HG03565 (cell line): Measurements from ENCODE around the gene SRSF8.
A peak's percentile ranks its signal among the peaks of the same experiment; 100 is the strongest.
"Not testable (repeated sequence)": the region's sequence is repeated elsewhere in the genome, so short reads cannot be mapped to it uniquely, and the experiment has no call there.

ENCODE experiments used
- ATAC-seq: cut with Tn5 transposase; IDR thresholded peaks from one replicate; pipeline ENCODE4 v1.9.1; 2021; ENCODE audit warnings: mild to moderate bottlenecking, moderate library complexity; ENCODE audit not compliant: unreplicated experiment

Gene SRSF8, protein sequence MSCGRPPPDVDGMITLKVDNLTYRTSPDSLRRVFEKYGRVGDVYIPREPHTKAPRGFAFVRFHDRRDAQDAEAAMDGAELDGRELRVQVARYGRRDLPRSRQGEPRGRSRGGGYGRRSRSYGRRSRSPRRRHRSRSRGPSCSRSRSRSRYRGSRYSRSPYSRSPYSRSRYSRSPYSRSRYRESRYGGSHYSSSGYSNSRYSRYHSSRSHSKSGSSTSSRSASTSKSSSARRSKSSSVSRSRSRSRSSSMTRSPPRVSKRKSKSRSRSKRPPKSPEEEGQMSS

DNA sequence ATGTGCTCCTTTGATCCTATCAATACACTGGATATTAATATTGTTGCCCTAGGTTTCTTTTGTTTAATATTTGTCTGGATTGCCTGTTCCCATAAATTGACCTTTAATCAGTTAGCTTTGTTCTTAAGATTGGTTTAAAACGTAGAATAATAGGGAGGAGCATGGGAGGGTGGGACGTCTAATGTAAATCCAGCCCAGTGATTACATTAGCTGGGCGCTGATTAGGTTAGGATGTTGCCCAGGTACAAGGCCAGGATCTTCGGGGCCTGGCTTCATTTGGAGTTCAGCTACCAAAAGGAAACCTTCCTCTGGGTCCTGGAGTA lies at the start of gene SRSF8:
TSS of gene SRSF8 (plus strand) at position 204 of the 323 bp plus-strand sequence. CDS start 308 bp downstream, outside the sequence.
- peak; percentile 25 for ATAC-seq

DNA sequence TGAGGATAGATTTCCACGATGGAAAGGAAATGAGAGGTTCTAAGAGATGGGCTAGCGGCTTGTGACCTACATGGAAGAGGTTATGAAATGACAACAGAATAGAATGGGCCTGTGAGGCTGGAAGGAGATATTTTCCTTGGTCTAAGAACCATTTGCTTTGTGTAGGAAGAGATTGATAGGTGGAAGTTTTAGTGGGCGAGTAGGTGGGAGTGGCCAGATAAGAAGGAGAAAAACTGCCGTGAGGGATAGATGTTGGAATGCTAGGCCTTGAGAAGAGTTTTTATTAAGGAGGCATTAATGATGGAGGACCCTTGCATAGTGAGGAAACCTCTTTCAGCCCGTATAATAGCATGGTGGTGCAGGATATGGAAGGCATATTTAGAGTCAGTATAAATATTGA lies 45.3 kb upstream of the SRSF8 start:
- not testable (repeated sequence) for ATAC-seq

DNA sequence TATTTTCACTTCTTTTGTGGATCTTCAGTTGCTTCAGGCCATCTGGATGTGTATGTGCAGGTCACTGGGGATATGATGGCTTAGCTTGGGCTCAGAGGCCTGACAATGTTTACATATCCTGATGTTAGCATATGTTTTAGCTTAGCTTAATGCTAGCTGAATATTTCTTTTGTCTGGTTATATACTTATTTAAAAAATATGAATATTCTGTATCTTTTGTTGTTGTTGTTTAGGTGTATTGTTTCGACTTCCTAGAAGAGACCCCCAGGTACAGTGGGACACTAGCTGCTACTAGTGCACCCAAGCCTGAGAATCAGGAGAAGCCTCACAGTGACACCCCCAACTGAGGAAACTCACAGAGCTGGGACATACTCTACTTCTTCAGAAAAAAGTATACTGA lies 41.8 kb upstream of the SRSF8 start, which contains the start of gene KDM4E:
TSS of gene KDM4E (plus strand) at position 301 of the 400 bp plus-strand sequence. CDS start 300 bp downstream, outside the sequence.
- ATAC-seq, result no peak

DNA sequence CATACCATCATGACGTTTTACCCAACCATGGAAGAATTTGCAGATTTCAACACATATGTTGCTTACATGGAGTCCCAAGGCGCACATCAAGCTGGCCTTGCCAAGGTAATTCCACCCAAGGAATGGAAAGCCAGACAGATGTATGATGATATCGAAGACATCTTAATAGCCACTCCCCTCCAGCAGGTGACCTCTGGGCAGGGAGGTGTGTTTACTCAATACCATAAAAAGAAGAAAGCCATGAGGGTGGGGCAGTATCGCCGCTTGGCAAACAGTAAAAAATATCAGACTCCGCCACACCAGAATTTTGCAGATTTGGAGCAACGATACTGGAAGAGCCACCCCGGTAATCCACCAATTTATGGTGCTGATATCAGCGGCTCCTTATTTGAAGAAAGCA lies 41.1 kb upstream of the SRSF8 start:
- ATAC-seq, result not testable (repeated sequence)

DNA sequence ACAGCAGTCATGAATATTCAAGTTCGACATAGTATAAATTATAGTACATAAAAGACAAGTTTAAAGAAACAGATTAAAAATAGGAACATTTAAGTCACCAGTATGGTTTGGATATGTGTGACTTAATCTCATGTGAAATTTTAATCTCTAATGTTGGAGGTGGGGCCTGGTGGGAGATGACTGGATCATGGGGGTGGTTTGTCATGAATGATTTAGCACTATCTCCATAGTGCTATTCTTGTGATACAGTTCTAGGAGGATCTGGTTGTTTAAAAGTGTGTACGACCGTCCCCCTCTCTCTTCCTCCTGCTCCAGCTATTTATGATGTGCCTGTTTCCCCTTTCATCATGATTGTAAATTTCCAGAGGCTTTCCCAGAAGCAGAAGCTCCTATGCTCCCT lies 38.4 kb upstream of the SRSF8 start:
- no peak for ATAC-seq

DNA sequence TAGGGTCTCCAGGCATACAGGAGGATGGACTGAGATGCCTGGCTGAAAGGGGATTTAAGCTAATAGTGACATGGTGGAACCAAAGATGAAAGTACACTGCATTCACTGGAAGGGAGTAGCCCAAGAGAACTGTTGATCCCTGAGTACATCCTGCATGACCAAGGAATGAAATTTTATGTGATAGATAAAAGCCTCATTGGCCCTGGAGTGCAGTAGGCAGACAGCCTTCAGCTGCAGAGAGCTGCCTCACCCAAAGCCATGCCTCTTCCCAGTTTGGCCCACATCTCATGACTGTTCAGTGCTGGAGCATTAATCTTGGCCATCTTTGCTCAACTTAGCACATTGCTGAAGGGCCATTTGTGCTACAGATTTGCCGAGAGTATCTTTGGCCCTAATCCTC lies 33.7 kb upstream of the SRSF8 start:
- no peak for ATAC-seq

DNA sequence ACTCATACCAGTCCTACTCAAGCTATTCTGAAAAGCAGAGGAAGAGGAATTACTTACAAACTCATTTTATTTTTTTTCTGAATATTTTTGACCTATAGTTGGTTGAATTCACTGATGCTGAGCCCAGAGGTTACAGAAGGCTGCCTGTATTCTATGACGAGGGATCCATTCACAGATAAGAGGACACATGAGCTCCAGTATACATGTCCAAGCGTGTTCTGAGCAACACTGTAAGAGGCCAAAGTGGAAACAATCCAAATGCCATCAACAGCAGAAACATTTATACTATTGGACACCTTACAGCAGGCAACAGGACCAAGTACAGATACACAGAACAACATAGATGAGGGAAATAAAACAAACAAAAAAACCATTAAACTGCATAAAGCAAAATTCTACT lies 31.4 kb upstream of the SRSF8 start:
- ATAC-seq, result no peak

DNA sequence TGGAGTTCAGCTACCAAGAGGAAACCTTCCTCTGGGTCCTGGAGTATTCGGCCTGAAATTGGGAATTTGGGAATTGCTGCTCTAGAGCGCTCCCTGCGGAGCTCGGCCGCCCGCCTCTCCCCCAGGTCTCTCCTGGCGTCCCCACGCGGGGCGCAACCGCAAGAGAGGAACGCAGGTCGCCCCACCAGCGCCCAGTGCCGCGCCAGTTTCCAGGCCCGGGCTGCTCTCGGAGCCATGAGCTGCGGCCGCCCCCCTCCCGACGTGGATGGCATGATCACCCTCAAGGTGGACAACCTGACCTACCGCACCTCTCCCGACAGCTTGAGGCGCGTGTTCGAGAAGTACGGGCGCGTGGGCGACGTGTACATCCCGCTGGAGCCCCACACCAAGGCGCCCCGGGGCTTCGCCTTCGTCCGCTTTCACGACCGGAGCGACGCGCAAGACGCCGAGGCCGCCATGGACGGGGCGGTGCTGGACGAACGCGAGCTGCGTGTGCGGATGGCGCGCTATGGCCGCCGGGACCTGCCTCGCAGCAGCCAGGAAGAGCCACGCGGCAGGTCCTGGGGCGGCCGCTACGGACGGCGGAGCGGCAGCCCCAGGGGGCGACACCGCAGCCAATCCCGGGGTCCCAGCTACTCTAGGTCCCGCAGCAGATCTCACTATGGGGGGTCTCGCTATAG lies 29.2 kb upstream of the SRSF8 start:
- not testable (repeated sequence) for ATAC-seq

DNA sequence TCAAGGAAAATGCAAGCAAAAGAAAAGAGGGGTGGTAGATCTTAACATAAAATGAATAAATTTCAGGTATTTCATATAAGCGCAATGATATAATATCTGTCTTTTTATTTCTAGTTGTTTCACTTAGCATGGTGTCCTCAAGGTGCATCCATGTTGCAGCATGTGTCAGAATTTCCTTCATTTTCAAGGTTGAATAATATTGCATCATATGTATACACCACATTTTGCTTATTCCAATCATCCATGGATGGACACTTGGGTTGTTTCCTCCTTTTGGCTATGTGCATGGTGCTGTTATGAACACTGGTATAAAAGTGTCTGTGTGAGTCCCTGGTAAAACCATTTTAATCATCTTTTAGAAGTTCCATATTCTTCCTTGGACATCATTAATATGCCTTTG lies 24.5 kb upstream of the SRSF8 start:
- ATAC-seq, result no peak

DNA sequence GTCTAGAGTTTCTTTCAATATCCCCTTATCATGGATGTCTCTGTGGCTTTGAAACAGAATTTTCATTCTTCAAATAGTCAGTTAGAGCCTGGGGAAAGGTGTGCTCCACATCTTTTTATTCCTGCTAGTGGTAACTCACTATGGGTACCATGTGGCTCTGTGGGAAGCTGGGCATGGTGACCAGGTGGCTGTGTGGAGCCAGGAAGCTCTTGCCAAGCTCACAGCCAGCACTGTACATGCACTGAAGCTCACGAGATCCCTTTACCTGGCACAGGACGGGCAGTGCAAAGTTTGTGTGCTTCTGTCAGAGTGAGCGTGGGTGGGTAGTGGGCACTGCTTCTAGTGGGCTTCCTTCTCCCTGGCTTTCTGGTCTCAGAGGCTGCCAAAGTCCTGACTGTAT lies 23.8 kb upstream of the SRSF8 start:
- ATAC-seq, result no peak

DNA sequence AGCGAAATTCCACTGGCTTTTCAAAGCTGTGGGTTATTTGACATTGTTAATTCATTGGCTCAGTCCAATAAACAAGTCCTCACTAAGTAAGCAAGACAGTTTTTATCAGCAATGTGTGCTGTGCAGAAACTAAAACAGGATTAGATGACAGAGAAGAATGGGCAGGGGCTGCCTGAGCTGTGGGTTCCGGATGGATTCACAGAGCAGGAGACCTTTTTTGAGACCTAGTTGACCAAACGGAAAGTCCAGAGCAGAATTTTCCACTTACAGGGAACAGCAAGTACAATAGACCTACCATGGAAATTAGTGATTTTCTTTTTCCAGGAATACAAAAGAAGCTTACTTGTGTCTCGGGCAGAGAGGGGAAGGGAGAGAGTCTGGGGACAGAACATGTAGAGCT lies 22.7 kb upstream of the SRSF8 start:
- ATAC-seq, result no peak

DNA sequence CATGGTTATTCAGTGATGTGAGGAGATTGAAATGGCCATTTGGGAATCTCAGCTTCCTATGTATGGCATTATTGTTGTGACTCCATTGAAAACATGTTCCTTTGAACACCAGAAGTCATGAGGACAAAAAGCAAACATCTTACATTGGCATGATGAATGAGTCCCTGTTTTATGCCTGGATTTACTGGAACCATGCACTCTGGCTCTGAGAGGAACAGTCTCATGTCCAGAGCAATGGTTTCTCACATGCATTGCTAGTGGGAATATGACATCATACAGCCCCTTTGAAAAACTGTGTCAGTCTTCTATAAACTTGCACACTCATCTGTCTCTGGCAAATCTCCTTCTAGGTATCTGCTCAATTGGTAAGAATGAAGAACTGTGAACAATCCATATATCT lies 20.9 kb upstream of the SRSF8 start:
- no peak for ATAC-seq

DNA sequence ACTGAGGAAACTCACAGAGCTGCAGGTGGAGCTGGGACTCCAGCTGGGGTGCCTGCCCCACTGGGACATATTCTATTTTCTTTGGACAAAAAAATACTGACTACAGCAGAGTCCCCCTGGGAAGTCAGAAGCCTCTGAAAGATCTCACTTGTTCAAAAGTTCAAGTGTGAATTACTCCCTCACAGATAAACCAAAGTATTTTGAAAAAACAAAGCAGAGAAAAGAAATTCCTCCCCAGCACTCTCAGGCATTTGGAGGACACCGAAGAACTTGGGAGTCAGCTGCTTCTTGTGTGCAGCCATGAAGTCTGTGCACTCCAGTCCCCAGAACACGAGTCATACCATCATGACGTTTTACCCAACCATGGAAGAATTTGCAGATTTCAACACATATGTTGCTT lies 17.6 kb upstream of the SRSF8 start, which contains the start of gene KDM4F:
TSS of gene KDM4F (plus strand) at position 301 of the 400 bp plus-strand sequence.
- not testable (repeated sequence) for ATAC-seq

DNA sequence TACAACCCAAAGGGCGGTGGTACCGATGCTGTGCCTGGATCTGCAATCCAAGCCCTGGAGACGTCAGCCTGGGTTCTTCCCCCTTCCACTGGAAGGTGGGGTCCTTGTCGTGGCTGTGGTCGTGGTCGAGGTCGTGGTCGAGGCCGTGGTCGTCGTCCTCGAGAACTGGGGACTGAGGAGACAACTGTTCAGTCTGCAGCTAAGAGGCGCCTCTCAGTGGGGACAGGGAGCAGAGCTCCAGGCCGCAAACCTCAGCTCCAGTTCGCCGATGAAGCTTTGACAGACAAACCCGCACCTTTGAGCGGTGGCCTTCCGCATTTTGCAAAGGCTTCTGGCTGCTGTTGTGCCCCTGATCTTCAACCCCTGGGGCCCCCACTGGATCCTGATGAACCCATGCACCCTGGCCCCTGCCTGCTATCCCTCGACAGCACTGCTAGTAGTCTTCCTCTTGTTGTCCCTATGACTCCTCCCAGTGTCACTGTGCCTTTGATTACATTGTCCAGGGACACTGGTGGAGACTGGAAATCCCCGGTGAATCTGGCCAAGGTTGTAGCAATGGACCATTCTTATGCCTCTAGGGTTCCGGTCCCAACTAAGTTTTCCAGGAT lies 16.0 kb upstream of the SRSF8 start:
- no peak for ATAC-seq

DNA sequence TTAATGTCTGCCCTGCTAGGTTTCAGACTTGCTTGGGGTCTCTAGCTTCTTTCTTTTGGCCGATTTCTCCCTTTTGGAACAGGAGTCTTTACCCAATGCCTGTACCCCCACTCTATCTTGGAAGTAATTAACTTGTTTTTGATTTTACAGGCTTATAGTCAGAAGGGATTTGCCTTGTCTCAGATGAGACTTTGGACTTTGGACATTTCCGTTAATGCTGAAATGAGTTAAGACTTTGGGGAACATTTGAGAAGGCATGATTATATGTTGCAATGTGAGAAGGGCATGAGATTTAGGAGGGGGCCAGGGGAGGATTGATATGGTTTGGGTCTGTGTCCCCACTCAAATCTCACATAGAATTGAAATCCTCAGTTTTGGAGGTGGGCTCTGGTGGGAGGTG lies 12.4 kb upstream of the SRSF8 start:
- no peak for ATAC-seq

DNA sequence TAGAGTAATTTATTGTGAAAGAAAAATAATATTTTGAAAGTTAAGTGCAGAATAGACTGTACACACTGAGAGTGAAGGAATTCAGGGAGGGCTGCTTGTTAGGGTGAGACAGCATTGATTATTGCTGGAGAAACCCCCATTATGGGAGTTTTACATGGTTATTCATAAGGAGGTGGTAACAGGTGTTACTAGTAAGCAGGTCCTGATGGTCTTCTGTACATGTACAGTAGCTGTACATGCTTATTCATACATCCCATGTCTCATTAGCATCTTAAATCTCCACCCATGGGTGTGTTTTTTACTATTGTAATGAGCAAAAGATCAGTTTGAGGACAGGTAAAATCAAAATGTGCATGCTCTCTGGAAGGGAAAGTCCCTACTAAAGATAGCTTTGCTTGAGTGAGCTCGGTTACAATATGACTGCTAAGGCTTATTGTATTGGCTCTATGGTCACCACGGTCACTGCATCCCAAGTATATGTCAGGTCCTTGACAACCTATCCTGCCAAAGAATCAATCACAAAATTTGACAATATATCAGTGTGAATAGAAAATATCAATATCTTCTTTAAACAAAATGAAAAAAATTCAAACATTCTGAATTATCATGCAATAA lies 11.3 kb upstream of the SRSF8 start:
- ATAC-seq, result peak; percentile 99

DNA sequence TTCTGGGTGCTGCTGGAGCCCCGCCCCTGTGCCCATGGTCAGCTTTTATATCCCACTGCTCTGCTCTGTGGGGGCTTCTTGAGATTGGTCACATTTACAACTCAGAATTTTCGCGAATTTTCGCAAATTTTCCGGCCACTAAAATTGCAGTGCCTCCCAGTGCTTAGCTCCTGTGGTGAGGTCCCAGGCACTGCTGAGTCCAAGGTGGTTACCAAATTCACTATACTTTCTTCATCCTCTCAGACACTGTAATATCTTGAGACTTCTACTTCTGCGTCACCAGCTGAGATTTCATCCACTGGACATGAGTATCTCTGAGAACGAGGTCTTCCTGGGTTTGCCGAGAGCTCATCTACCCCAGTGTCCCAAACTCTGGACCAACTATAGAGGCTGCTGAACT lies 8.8 kb upstream of the SRSF8 start:
- no peak for ATAC-seq

DNA sequence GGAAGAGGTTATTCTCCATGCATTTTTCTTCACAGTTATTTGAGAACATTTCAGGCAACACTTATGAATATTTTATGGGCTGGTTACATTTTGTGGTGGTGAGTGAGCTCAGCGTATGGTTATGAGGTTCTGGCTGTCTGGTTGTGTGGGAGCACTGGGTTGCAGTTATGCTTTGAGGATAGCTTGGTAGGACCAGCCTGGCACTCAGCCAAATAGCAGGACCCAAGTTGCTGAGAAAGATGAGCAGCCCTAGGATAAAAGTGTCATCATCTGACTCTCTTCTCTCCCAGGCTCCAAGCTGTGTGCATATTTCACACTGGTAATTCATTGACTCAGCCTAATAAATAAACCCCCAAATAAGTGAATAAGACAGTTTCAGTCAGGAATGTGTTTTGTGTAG lies 8.1 kb upstream of the SRSF8 start:
- no peak for ATAC-seq

DNA sequence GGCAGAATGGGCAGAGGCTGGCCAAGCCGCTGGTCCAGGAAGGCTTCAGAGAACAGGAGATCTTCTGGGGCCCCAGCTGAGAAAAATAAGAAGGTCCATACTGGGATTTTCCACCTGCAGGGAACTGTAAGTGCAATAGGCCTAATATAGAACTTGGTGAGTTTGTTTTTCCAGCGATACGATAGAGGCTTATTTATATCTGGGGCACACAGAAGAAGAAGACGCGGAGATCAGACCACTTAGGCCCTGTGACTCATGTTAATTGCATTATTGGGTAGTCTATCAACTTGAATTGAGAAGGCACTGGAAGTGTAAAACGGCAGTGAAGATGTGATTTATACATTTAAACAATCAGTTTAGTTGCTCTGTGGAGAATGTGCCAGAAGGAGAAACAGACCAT lies 7.7 kb upstream of the SRSF8 start:
- no peak for ATAC-seq

DNA sequence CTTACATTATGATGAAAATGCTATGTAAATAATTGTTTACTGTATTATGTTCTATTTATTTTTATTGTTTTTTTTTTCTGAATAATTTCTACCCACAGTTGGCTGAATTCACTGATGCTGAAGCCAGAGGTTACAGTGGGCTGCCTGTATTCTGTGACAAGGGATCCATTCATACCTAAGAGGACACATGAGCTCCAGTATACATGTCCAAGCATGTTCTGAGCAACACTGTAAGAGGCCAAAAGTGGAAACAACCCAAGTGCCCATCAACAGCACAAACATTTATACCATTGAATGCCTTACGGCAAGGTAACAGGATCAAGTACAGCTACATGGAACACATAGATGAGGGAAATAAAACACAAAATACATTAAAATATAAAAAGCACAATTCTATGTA lies 1.4 kb upstream of the SRSF8 start:
- no peak for ATAC-seq

DNA sequence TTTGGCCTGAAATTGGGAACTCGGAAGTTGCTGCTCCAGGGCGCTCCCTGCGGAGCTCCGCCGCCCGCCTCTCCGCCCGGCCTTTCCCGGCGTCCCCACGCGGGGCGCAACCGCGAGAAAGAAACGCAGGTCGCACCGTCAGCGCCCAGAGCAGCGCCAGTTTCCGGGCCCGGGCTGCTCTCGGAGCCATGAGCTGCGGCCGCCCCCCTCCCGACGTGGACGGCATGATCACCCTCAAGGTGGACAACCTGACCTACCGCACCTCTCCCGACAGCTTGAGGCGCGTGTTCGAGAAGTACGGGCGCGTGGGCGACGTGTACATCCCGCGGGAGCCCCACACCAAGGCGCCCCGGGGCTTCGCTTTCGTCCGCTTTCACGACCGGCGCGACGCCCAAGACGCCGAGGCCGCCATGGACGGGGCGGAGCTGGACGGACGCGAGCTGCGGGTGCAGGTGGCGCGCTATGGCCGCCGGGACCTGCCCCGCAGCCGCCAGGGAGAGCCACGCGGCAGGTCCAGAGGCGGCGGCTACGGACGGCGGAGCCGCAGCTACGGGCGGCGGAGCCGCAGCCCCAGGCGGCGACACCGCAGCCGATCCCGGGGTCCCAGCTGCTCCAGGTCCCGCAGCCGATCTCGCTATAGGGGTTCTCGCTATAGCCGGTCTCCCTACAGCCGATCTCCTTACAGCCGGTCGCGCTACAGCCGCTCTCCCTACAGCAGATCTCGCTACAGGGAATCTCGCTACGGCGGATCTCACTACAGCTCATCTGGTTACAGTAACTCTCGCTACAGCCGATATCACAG lies 521 bp downstream of the SRSF8 start:
- ATAC-seq, result peak; percentile 38
